Measurements from ENCODE around the gene BUD13. TPM values are rescaled to one million over a fixed set of nuclear protein-coding genes. Genes with fewer than 3 reads are reported as not detected.

BUD13 gene
- polyA plus RNA-seq, 1 donor (not counting 4 experiments of a cell fraction or from before 2014, with no cell fraction given) = 12.6 TPM

DNA sequence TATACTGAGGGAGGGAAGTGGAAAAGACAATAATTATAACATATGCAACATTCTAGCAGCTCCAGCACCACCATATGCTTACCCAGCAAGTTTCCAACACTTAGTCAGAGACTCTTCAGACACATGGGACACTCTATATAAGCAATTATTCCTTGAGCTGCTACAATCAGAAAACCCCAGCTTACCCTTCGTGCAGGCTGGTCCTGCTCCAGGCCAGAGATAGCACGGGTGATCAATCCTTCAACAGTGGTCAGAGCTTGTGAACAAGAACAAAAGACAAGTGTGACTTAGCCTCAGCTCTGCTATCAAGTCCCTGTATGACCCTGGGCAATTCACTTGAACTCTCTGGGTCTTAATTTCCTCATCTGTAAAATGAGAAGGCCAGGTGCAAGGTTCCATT lies 13.5 kb upstream of the BUD13 start:
- Histone ChIP-seq H2AFZ (ENCODE audit: control insufficient read depth, low read length) (no peak overlapping the region), H4K20me1 (ENCODE audit: control insufficient read depth, extremely low read depth, insufficient read depth, low read length) (no peaks in the 10 kb centered on the region), H3K9me1 (ENCODE audit: control insufficient read depth, extremely low read depth, insufficient read depth, low read length) (no peaks in the 10 kb centered on the region), H3K79me2 (ENCODE audit: control insufficient read depth, insufficient read depth, low read length) (peaks cover 17% of the 10 kb centered on the region), H3K27me3 (ENCODE audit: control insufficient read depth, extremely low read depth, insufficient read depth, low read length) (no peaks in the 10 kb centered on the region), H3K9ac (ENCODE audit: control insufficient read depth, extremely low read depth, insufficient read depth, low read length) (no peak overlapping the region), H3K4me1 (ENCODE audit: control insufficient read depth, extremely low read depth, insufficient read depth, low read length) (peaks cover 18% of the 10 kb centered on the region), H3K9me3 (ENCODE audit: control insufficient read depth, low read depth, low read length) (no peaks in the 10 kb centered on the region), H3K27ac (ENCODE audit: control insufficient read depth, insufficient read depth, low read length) (no peak overlapping the region), H3K36me3 (ENCODE audit: control insufficient read depth in 2 of 2, extremely low read depth in 1 of 2, insufficient read depth in 2 of 2, low read length in 2 of 2) (peaks cover 31 to 47% of the 10 kb centered on the region in 2 experiments), H3K4me3 (ENCODE audit: control insufficient read depth in 2 of 3, extremely low read depth in 1 of 3, insufficient read depth in 2 of 3, low read depth in 1 of 3, low read length in 3 of 3) (no peak overlapping the region), H3K4me2 (ENCODE audit: control insufficient read depth, extremely low read depth, insufficient read depth, low read depth, low read length) (peak overlapping the region; percentile 91)
- no peak for DNase-seq (ENCODE audit: low read depth, low spot score)
- TF ChIP-seq EZH2 (IDR thresholded peaks at IDR 0.05; ENCODE audit: low read length) = no peak
- TF ChIP-seq, protein P1, sequence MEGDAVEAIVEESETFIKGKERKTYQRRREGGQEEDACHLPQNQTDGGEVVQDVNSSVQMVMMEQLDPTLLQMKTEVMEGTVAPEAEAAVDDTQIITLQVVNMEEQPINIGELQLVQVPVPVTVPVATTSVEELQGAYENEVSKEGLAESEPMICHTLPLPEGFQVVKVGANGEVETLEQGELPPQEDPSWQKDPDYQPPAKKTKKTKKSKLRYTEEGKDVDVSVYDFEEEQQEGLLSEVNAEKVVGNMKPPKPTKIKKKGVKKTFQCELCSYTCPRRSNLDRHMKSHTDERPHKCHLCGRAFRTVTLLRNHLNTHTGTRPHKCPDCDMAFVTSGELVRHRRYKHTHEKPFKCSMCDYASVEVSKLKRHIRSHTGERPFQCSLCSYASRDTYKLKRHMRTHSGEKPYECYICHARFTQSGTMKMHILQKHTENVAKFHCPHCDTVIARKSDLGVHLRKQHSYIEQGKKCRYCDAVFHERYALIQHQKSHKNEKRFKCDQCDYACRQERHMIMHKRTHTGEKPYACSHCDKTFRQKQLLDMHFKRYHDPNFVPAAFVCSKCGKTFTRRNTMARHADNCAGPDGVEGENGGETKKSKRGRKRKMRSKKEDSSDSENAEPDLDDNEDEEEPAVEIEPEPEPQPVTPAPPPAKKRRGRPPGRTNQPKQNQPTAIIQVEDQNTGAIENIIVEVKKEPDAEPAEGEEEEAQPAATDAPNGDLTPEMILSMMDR (optimal IDR thresholded peaks at IDR 0.05 in 1 of 3, IDR thresholded peaks at IDR 0.05 in 1 of 3, conservative IDR thresholded peaks at IDR 0.05 in 1 of 3; ENCODE audit: extremely low read depth in 1 of 3, insufficient read depth in 2 of 3, low read length in 3 of 3) = no peak
- FAIRE-seq = no peak
- dilution Hi-C loops (cut with MboI; ENCODE audit: extremely low pct_ligation_motif_present, low sequenced_read_pairs) = no loop called here

DNA sequence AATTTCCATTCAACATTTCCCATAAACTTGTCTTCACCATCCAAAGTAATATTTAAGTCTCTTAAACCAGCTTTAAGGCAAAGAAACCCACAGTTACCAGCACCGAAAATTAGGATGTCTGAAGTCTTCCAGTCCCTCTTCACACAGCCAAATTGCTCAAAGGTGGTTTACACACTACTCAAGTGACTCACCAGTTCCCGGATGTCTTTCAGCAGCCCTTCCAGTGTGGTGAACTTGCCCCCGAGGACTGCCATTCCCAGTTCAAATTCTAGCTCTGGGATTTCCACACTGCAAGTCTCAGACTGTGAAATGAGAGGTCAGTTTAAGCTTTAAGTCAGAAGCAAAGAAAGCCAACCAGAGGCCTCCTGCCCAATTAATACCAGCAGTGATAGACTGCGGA lies 9.9 kb upstream of the BUD13 start:
- H3K9ac ChIP-seq (ENCODE audit: control insufficient read depth, extremely low read depth, insufficient read depth, low read length) = no peak overlapping the region
- H3K9me1 ChIP-seq (ENCODE audit: control insufficient read depth, extremely low read depth, insufficient read depth, low read length) = no peaks in the 10 kb centered on the region
- no peaks in the 10 kb centered on the region for H3K9me3 ChIP-seq (ENCODE audit: control insufficient read depth, low read depth, low read length)
- H3K4me1 ChIP-seq (ENCODE audit: control insufficient read depth, extremely low read depth, insufficient read depth, low read length) = peaks cover 13% of the 10 kb centered on the region
- peaks cover 17% of the 10 kb centered on the region for H3K79me2 ChIP-seq (ENCODE audit: control insufficient read depth, insufficient read depth, low read length)
- H4K20me1 ChIP-seq (ENCODE audit: control insufficient read depth, extremely low read depth, insufficient read depth, low read length) = no peaks in the 10 kb centered on the region
- DNase-seq (ENCODE audit: low read depth, low spot score) (no peak), FAIRE-seq (no peak)
- dilution Hi-C loops (cut with MboI; ENCODE audit: extremely low pct_ligation_motif_present, low sequenced_read_pairs) = no loop called here
- H3K27ac ChIP-seq (ENCODE audit: control insufficient read depth, insufficient read depth, low read length) = no peak overlapping the region
- H3K4me2 ChIP-seq (ENCODE audit: control insufficient read depth, extremely low read depth, insufficient read depth, low read depth, low read length) = no peak overlapping the region
- H3K4me3 ChIP-seq (ENCODE audit: control insufficient read depth in 2 of 3, extremely low read depth in 1 of 3, insufficient read depth in 2 of 3, low read depth in 1 of 3, low read length in 3 of 3) = no peak overlapping the region
- H3K36me3 ChIP-seq (ENCODE audit: control insufficient read depth in 2 of 2, extremely low read depth in 1 of 2, insufficient read depth in 2 of 2, low read length in 2 of 2) = peaks cover 46 to 75% of the 10 kb centered on the region in 2 experiments
- no peak for TF ChIP-seq EZH2 (IDR thresholded peaks at IDR 0.05; ENCODE audit: low read length)
- TF ChIP-seq, protein P1 (optimal IDR thresholded peaks at IDR 0.05 in 1 of 3, IDR thresholded peaks at IDR 0.05 in 1 of 3, conservative IDR thresholded peaks at IDR 0.05 in 1 of 3; ENCODE audit: extremely low read depth in 1 of 3, insufficient read depth in 2 of 3, low read length in 3 of 3) = no peak
- no peaks in the 10 kb centered on the region for H3K27me3 ChIP-seq (ENCODE audit: control insufficient read depth, extremely low read depth, insufficient read depth, low read length)
- H2AFZ ChIP-seq (ENCODE audit: control insufficient read depth, low read length) = no peak overlapping the region
